ENCODE results near the gene ADAM30. TPM values are rescaled to one million over a fixed set of nuclear protein-coding genes. Genes with fewer than 3 reads are reported as not detected.
A peak's percentile ranks its signal among the peaks of the same experiment; 100 is the strongest.

The ADAM30 gene
- total and polyA plus RNA-seq, 2 of the 13 experiments (the other 11 are each of a cell fraction or from before 2014, with no cell fraction given), result not detected

GRCh38 chr1:119879510-119880434, 16.5 kb downstream of the ADAM30 start:
- H3K27me3 ChIP-seq (ENCODE audit: control insufficient read depth in 1 of 2, insufficient read depth in 2 of 2, low read length in 2 of 2), result peaks cover 0 to 13% of the 10 kb centered on the region in 2 experiments; a peak in 3 of 5 replicates
- WGBS (ENCODE audit: low lambda C conversion rate), result 27% methylated on average over 9 of the region's 12 CpGs
- no peak overlapping the region for H3K4me3 ChIP-seq (replicated peaks in 1 of 3; ENCODE audit: insufficient read depth in 1 of 3, low read depth in 2 of 3, low read length in 3 of 3)
- H3K79me2 ChIP-seq (ENCODE audit: insufficient read depth, low read length), result no peaks in the 10 kb centered on the region
- no peak overlapping the region for H2AFZ ChIP-seq (ENCODE audit: low read length)
- FAIRE-seq (no peak), ATAC-seq (peak; percentile 79), DNase-seq (ENCODE audit: low spot score) (no peak)
- H3K36me3 ChIP-seq (replicated peaks in 1 of 2; ENCODE audit: control insufficient read depth in 1 of 2, insufficient read depth in 2 of 2, low read length in 2 of 2), result no peaks in the 10 kb centered on the region
- H3K4me2 ChIP-seq (ENCODE audit: low read depth, low read length), result no peak overlapping the region
- intact Hi-C loops (cut with micrococcal nuclease; ENCODE audit: unreplicated experiment) (loop anchor here (10.0 kb wide), 1 partner anchor 265 kb away; no protein-coding TSS in a partner anchor), in situ Hi-C loops (cut with HindIII; ENCODE audit: extremely low pct_ligation_motif_present, low pct_unique_long_range_greater_than_20kb) (loop anchor here (10.0 kb wide), 1 partner anchor 85 kb away; no protein-coding TSS in a partner anchor)
- TF ChIP-seq ZNF253 (CRISPR knock-in tag; IDR thresholded peaks at IDR 0.05; ENCODE audit: borderline replicate concordance) (no peak), TBP (CRISPR knock-in tag; IDR thresholded peaks at IDR 0.05) (no peak), ZMYM4 (CRISPR knock-in tag; IDR thresholded peaks at IDR 0.05) (no peak), ZNF441 (CRISPR knock-in tag; IDR thresholded peaks at IDR 0.05; ENCODE audit: borderline replicate concordance) (peak; percentile 95), CREB1 (IDR thresholded peaks at IDR 0.05) (no peak), CREB1 (CRISPR knock-in tag; IDR thresholded peaks at IDR 0.05) (no peak), ZBTB38 (CRISPR knock-in tag; IDR thresholded peaks at IDR 0.05) (no peak), RFX5 (IDR thresholded peaks at IDR 0.05; ENCODE audit: low read depth, low read length) (no peak), RARA (CRISPR knock-in tag; IDR thresholded peaks at IDR 0.05) (peak; percentile 49; the same call in 1 of the 2 replicates)
- TF ChIP-seq, protein P1, sequence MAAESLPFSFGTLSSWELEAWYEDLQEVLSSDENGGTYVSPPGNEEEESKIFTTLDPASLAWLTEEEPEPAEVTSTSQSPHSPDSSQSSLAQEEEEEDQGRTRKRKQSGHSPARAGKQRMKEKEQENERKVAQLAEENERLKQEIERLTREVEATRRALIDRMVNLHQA (CRISPR knock-in tag; IDR thresholded peaks at IDR 0.05), result no peak
- CTCF ChIA-PET (ENCODE audit: low intra/inter-chr PET ratio, low total read pairs), result no interaction called here
- H3K9ac ChIP-seq (ENCODE audit: insufficient read depth, low read depth, low read length), result no peak overlapping the region
- POLR2A ChIA-PET, result no interaction called here
- H4K20me1 ChIP-seq (ENCODE audit: insufficient read depth, low read length), result no peaks in the 10 kb centered on the region
- no peaks in the 10 kb centered on the region for H3K9me3 ChIP-seq (ENCODE audit: low read length)
- H3K27ac ChIP-seq (ENCODE audit: extremely low read length, insufficient read depth, low read length), result no peak overlapping the region
- no TSS peak for BruUV-seq (replicated peaks)
- H3K4me1 ChIP-seq (ENCODE audit: insufficient read depth, low read length), result no peaks in the 10 kb centered on the region

All from HepG2 (cell line).